Tibial nerve (tissue), 4 donors: Measurements from ENCODE around the gene TM4SF1.
A peak's percentile ranks its signal among the peaks of the same experiment; 100 is the strongest.

ENCODE experiments used
- CTCF ChIP-seq, 5 experiments: fragments of 200-600 bp in 3 of 5; fragments of 450-650 bp in 2 of 5; sonication (generic) in 3 of 5; IDR thresholded peaks; one replicate each; pipeline ENCODE4 v1.5.1; 2016 to 2019; ENCODE audit warnings: antibody characterized with exemption in 5 of 5, mild to moderate bottlenecking in 3 of 5, moderate library complexity in 2 of 5
- EP300 ChIP-seq, 2 donors: sonication (generic); formaldehyde crosslinking; IDR thresholded peaks; one replicate each; pipeline ENCODE4 v1.6.1; 2017; ENCODE audit warnings: antibody characterized with exemption in 2 of 2, mild to moderate bottlenecking in 1 of 2
- POLR2A ChIP-seq, 2 donors: fragments of 450-650 bp; IDR thresholded peaks; one replicate each; pipeline ENCODE4 v1.6.1; 2017; ENCODE audit warnings: antibody characterized with exemption in 2 of 2, mild to moderate bottlenecking in 2 of 2, moderate library complexity in 2 of 2

DNA sequence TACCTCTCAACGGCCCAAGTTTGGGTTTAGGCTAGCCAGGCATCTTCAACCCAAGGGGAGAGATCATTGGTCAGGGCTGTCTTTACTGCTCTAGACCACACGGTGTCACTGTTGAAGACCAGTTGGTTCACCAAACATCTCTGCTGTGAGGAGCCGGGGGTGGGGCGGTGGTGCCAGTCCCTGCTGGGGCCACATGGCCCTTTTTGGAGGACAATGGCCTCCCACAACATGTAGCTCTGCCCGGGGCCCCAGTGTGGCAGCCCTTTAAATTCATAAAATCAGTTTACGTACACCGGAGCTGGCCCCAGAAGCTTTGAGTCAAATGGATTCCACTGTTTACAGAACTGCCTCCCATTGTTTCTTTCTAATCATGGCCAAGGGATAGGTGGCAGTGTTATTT, 24.9 kb downstream of the TM4SF1 start:
- no peak for TF ChIP-seq POLR2A (IDR thresholded peaks at IDR 0.05)
- TF ChIP-seq CTCF (IDR thresholded peaks at IDR 0.05): peak; percentile 40 to 70 (median 58)
- TF ChIP-seq EP300 (IDR thresholded peaks at IDR 0.05): peak in 1 of 2 donors; percentile 6
